Suprapubic skin (tissue), 4 donors: ENCODE measurements around the gene CLASP2. TPM values are rescaled to one million over a fixed set of nuclear protein-coding genes. Genes with fewer than 3 reads are reported as not detected.

Experiments
- DNase-seq, 2 donors: peaks; one replicate each; pipeline ENCODE4 v3.0.0-alpha.2; 2019; ENCODE audit warnings: low spot score in 2 of 2
- H3K27ac ChIP-seq: fragments of 200-600 bp; sonication (generic); one replicate; pipeline ENCODE4 v1.5.1; 2019
- H3K27me3 ChIP-seq: fragments of 200-600 bp; sonication (generic); one replicate; pipeline ENCODE4 v1.5.1; 2019
- H3K36me3 ChIP-seq: fragments of 200-600 bp; sonication (generic); one replicate; pipeline ENCODE4 v1.5.1; 2019
- H3K4me1 ChIP-seq: fragments of 200-600 bp; sonication (generic); one replicate; pipeline ENCODE4 v1.5.1; 2019
- H3K4me3 ChIP-seq: fragments of 200-600 bp; sonication (generic); one replicate; pipeline ENCODE4 v1.5.1; 2019; ENCODE audit warnings: mild to moderate bottlenecking
- H3K9me3 ChIP-seq: fragments of 200-600 bp; sonication (generic); one replicate; pipeline ENCODE4 v1.5.1; 2019
- EP300 ChIP-seq: sonication (generic); formaldehyde crosslinking; IDR thresholded peaks from one replicate; pipeline ENCODE4 v1.6.1; 2017; ENCODE audit warnings: antibody characterized with exemption
- POLR2A ChIP-seq, 2 donors: fragments of 450-650 bp; IDR thresholded peaks; one replicate each; pipeline ENCODE4 v1.6.1; 2017; ENCODE audit warnings: antibody characterized with exemption in 2 of 2, mild to moderate bottlenecking in 2 of 2, moderate library complexity in 2 of 2
- POLR2AphosphoS5 ChIP-seq, 3 donors: sonication (generic); formaldehyde crosslinking; IDR thresholded peaks; one replicate each; pipeline ENCODE4 v1.6.1; 2017; ENCODE audit warnings: antibody characterized with exemption in 3 of 3
- WGBS: methylation state at CpG from one replicate; pipeline ENCODE4 v1.1.5; 2018; 5-methylcytosine and 5-hydroxymethylcytosine counted together
- total RNA-seq, 4 donors: library from RNA; depleted of rRNA; stranded (reverse); fragments of >200 nt; gene quantifications; one replicate each; pipeline ENCODE4 v1.1.0, GENCODE V29; 2016
- TF ChIP-seq, protein P1 (sequence below), 2 donors: fragments of 200-600 bp in 1 of 2; fragments of 450-650 bp in 1 of 2; sonication (generic) in 1 of 2; IDR thresholded peaks; one replicate each; pipeline ENCODE4 v1.5.1; 2016 to 2019; ENCODE audit warnings: antibody characterized with exemption in 2 of 2, mild to moderate bottlenecking in 1 of 2, moderate library complexity in 1 of 2

CLASP2 gene
- total RNA-seq, 4 donors from 2014 or later = 44.8 to 140 (median 59.7) TPM

DNA sequence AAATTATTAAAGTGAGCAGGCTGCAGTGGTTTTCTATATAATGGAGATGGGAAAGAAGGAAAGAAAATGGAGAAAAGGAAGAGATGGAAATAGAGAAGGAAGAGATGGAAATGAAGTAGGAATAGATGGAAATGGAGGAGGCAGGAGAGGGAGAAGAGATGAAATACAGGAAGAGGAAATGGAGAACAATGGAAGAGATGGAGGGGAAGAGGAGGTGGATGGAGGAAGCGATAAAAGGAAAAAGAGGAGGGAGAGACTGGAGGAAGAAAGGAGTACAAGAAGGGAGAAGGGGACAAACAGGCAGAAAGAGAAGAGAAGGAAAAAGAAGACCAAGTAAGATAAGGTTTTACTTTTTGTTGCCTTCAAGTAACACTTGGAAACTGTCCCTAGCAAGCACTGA lies 67.6 kb downstream of the CLASP2 start:
- H3K4me1 ChIP-seq = peaks cover 9% of the 10 kb centered on the region
- no peaks in the 10 kb centered on the region for H3K9me3 ChIP-seq
- H3K4me3 ChIP-seq = no peak overlapping the region
- 91% methylated on average over 1 of the region's 1 CpG for WGBS
- TF ChIP-seq POLR2A (IDR thresholded peaks at IDR 0.05) (no peak), POLR2AphosphoS5 (IDR thresholded peaks at IDR 0.05) (no peak), EP300 (no peak)
- TF ChIP-seq, protein P1, sequence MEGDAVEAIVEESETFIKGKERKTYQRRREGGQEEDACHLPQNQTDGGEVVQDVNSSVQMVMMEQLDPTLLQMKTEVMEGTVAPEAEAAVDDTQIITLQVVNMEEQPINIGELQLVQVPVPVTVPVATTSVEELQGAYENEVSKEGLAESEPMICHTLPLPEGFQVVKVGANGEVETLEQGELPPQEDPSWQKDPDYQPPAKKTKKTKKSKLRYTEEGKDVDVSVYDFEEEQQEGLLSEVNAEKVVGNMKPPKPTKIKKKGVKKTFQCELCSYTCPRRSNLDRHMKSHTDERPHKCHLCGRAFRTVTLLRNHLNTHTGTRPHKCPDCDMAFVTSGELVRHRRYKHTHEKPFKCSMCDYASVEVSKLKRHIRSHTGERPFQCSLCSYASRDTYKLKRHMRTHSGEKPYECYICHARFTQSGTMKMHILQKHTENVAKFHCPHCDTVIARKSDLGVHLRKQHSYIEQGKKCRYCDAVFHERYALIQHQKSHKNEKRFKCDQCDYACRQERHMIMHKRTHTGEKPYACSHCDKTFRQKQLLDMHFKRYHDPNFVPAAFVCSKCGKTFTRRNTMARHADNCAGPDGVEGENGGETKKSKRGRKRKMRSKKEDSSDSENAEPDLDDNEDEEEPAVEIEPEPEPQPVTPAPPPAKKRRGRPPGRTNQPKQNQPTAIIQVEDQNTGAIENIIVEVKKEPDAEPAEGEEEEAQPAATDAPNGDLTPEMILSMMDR (IDR thresholded peaks at IDR 0.05) = no peak
- no peak for DNase-seq
- peaks cover 5% of the 10 kb centered on the region for H3K36me3 ChIP-seq
- no peaks in the 10 kb centered on the region for H3K27me3 ChIP-seq
- H3K27ac ChIP-seq = no peak overlapping the region

GRCh38 chr3:33648793-33649192 lies 69.3 kb downstream of the CLASP2 start:
- Histone ChIP-seq H3K4me1 (peaks cover 16% of the 10 kb centered on the region), H3K9me3 (no peaks in the 10 kb centered on the region), H3K27ac (no peak overlapping the region), H3K27me3 (no peaks in the 10 kb centered on the region), H3K4me3 (no peak overlapping the region), H3K36me3 (peaks cover 5% of the 10 kb centered on the region)
- no peak for DNase-seq
- WGBS = 89% methylated on average over 1 of the region's 1 CpG
- TF ChIP-seq, protein P1 (IDR thresholded peaks at IDR 0.05) = no peak
- TF ChIP-seq EP300 (no peak), POLR2AphosphoS5 (IDR thresholded peaks at IDR 0.05) (no peak), POLR2A (IDR thresholded peaks at IDR 0.05) (no peak)

- Histone ChIP-seq H3K4me1 (peaks cover 16% of the 10 kb centered on the region), H3K4me3 (no peak overlapping the region), H3K27me3 (no peaks in the 10 kb centered on the region), H3K36me3 (peaks cover 5% of the 10 kb centered on the region), H3K9me3 (no peaks in the 10 kb centered on the region), H3K27ac (no peak overlapping the region)
- TF ChIP-seq POLR2A (IDR thresholded peaks at IDR 0.05) = no peak
- no peak for TF ChIP-seq EP300
- no peak for TF ChIP-seq POLR2AphosphoS5 (IDR thresholded peaks at IDR 0.05)
- TF ChIP-seq, protein P1 (IDR thresholded peaks at IDR 0.05) = no peak
- no peak for DNase-seq
- 92% methylated on average over 1 of the region's 1 CpG for WGBS
These were observed 71.6 kb downstream of the CLASP2 start for GRCh38 chr3:33646406-33646805.

GRCh38 chr3:33645060-33645647 lies 72.9 kb downstream of the CLASP2 start:
- TF ChIP-seq POLR2AphosphoS5 (IDR thresholded peaks at IDR 0.05) (no peak), EP300 (no peak), POLR2A (IDR thresholded peaks at IDR 0.05) (no peak)
- TF ChIP-seq, protein P1 (IDR thresholded peaks at IDR 0.05) = no peak
- no peaks in the 10 kb centered on the region for H3K27me3 ChIP-seq
- peaks cover 5% of the 10 kb centered on the region for H3K36me3 ChIP-seq
- no peak for DNase-seq
- peak overlapping the region; percentile 44 for H3K4me3 ChIP-seq
- no peak overlapping the region for H3K27ac ChIP-seq
- 34% methylated on average over 5 of the region's 5 CpGs for WGBS
- H3K9me3 ChIP-seq = no peaks in the 10 kb centered on the region
- H3K4me1 ChIP-seq = peaks cover 16% of the 10 kb centered on the region

- 67% methylated on average over 4 of the region's 4 CpGs for WGBS
- TF ChIP-seq POLR2AphosphoS5 (IDR thresholded peaks at IDR 0.05) = no peak
- TF ChIP-seq POLR2A (IDR thresholded peaks at IDR 0.05) = no peak
- TF ChIP-seq EP300 = no peak
- TF ChIP-seq, protein P1 (IDR thresholded peaks at IDR 0.05) = no peak
- no peaks in the 10 kb centered on the region for H3K27me3 ChIP-seq
- DNase-seq = no peak
- H3K4me1 ChIP-seq = peaks cover 16% of the 10 kb centered on the region
- H3K27ac ChIP-seq = no peak overlapping the region
- peaks cover 5% of the 10 kb centered on the region for H3K36me3 ChIP-seq
- H3K4me3 ChIP-seq = no peak overlapping the region
- no peaks in the 10 kb centered on the region for H3K9me3 ChIP-seq
These were observed 73.5 kb downstream of the CLASP2 start for GRCh38 chr3:33644582-33644981.
